Subcutaneous preadipocyte (primary cell): Measurements from ENCODE around the gene GOLPH3. TPM values are rescaled to one million over a fixed set of nuclear protein-coding genes. Genes with fewer than 3 reads are reported as not detected.

Experiments
- small RNA-seq: library from RNA; depleted of rRNA; stranded (forward); fragments of <200 nt; gene quantifications from one replicate; pipeline ENCODE3, GENCODE V24; 2012
- total RNA-seq: library from RNA; depleted of rRNA; stranded (reverse); fragments of >200 nt; gene quantifications from 2 replicates; pipeline ENCODE4 v1.2.3, GENCODE V29; 2012

GOLPH3 gene
- total RNA-seq = 59.2 and 64.3 TPM in 2 replicates

GRCh38 chr5:32174011-32174870 is at the start of gene GOLPH3:
Gene GOLPH3 (minus strand): TSS chr5:32174319. CDS start chr5:32174034, 285 bp downstream.

Small RNA genes within 50 kb of the gene (small RNA-seq; reads per million reads assigned to genes)
- not detected for gene RF00019

Other genes with a start within 250 kb of the GOLPH3 start
- 14.7 and 24.2 TPM in 2 replicates for gene MTMR12, start 138.6 kb upstream of the GOLPH3 start, total RNA-seq